Rectal smooth muscle tissue (tissue), 1 donor: Measurements from ENCODE around the gene AFF2.

Source experiments
- H3K27ac ChIP-seq: one replicate; pipeline ENCODE4 v1.7.0; 2013; ENCODE audit warnings: low read depth, low read length, inconsistent platforms
- H3K27me3 ChIP-seq: one replicate; pipeline ENCODE4 v1.7.0; 2013; ENCODE audit warnings: low read length; ENCODE audit not compliant: control insufficient read depth, insufficient read depth
- H3K36me3 ChIP-seq: one replicate; pipeline ENCODE4 v1.7.0; 2013; ENCODE audit warnings: low read length; ENCODE audit not compliant: control insufficient read depth, insufficient read depth
- H3K4me1 ChIP-seq: one replicate; pipeline ENCODE4 v1.7.0; 2013; ENCODE audit warnings: low read length; ENCODE audit not compliant: control insufficient read depth, insufficient read depth
- H3K4me3 ChIP-seq: one replicate; pipeline ENCODE4 v1.7.0; 2013; ENCODE audit warnings: low read length
- H3K9ac ChIP-seq: one replicate; pipeline ENCODE4 v1.7.0; 2013; ENCODE audit warnings: low read length

The AFF2 gene

GRCh38 chrX:148629434-148629833, 129.0 kb downstream of the AFF2 start:
- H3K27ac ChIP-seq = no peak overlapping the region
- H3K9ac ChIP-seq = no peak overlapping the region
- H3K4me1 ChIP-seq = no peaks in the 10 kb centered on the region
- no peak overlapping the region for H3K4me3 ChIP-seq
- no peaks in the 10 kb centered on the region for H3K27me3 ChIP-seq
- H3K36me3 ChIP-seq = no peaks in the 10 kb centered on the region

GRCh38 chrX:148632444-148632843, 132.0 kb downstream of the AFF2 start:
- Histone ChIP-seq H3K9ac (no peak overlapping the region), H3K27me3 (no peaks in the 10 kb centered on the region), H3K4me3 (no peak overlapping the region), H3K27ac (no peak overlapping the region), H3K4me1 (no peaks in the 10 kb centered on the region), H3K36me3 (no peaks in the 10 kb centered on the region)

GRCh38 chrX:148633218-148633908, 132.9 kb downstream of the AFF2 start:
- H3K4me3 ChIP-seq = no peak overlapping the region
- H3K27ac ChIP-seq = no peak overlapping the region
- no peaks in the 10 kb centered on the region for H3K4me1 ChIP-seq
- no peaks in the 10 kb centered on the region for H3K27me3 ChIP-seq
- no peak overlapping the region for H3K9ac ChIP-seq
- no peaks in the 10 kb centered on the region for H3K36me3 ChIP-seq

- H3K36me3 ChIP-seq = no peaks in the 10 kb centered on the region
- H3K27me3 ChIP-seq = no peaks in the 10 kb centered on the region
- H3K27ac ChIP-seq = no peak overlapping the region
- H3K4me1 ChIP-seq = no peaks in the 10 kb centered on the region
- no peak overlapping the region for H3K4me3 ChIP-seq
- no peak overlapping the region for H3K9ac ChIP-seq
Observed at GRCh38 chrX:148634591-148634990, 134.2 kb downstream of the AFF2 start.

GRCh38 chrX:148643460-148643859, 143.0 kb downstream of the AFF2 start:
- Histone ChIP-seq H3K4me1 (no peaks in the 10 kb centered on the region), H3K36me3 (no peaks in the 10 kb centered on the region), H3K4me3 (no peak overlapping the region), H3K9ac (no peak overlapping the region), H3K27ac (no peak overlapping the region), H3K27me3 (no peaks in the 10 kb centered on the region)

GRCh38 chrX:148647651-148648050, 147.2 kb downstream of the AFF2 start:
- Histone ChIP-seq H3K9ac (no peak overlapping the region), H3K36me3 (no peaks in the 10 kb centered on the region), H3K27ac (no peak overlapping the region), H3K4me3 (no peak overlapping the region), H3K27me3 (no peaks in the 10 kb centered on the region), H3K4me1 (no peaks in the 10 kb centered on the region)

- Histone ChIP-seq H3K27me3 (no peaks in the 10 kb centered on the region), H3K9ac (no peak overlapping the region), H3K4me3 (no peak overlapping the region), H3K4me1 (no peaks in the 10 kb centered on the region), H3K27ac (no peak overlapping the region), H3K36me3 (no peaks in the 10 kb centered on the region)
Observed at GRCh38 chrX:148649145-148649795, 148.9 kb downstream of the AFF2 start.

- H3K27me3 ChIP-seq = no peaks in the 10 kb centered on the region
- no peak overlapping the region for H3K9ac ChIP-seq
- no peak overlapping the region for H3K27ac ChIP-seq
- no peak overlapping the region for H3K4me3 ChIP-seq
- no peaks in the 10 kb centered on the region for H3K4me1 ChIP-seq
- no peaks in the 10 kb centered on the region for H3K36me3 ChIP-seq
Observed at GRCh38 chrX:148658115-148658730, 157.8 kb downstream of the AFF2 start.

- Histone ChIP-seq H3K9ac (no peak overlapping the region), H3K4me1 (no peaks in the 10 kb centered on the region), H3K27ac (no peak overlapping the region), H3K4me3 (no peak overlapping the region), H3K27me3 (no peaks in the 10 kb centered on the region), H3K36me3 (no peaks in the 10 kb centered on the region)
Observed at GRCh38 chrX:148659481-148659880, 159.1 kb downstream of the AFF2 start.

- H3K4me3 ChIP-seq = no peak overlapping the region
- no peak overlapping the region for H3K27ac ChIP-seq
- no peaks in the 10 kb centered on the region for H3K4me1 ChIP-seq
- H3K36me3 ChIP-seq = no peaks in the 10 kb centered on the region
- no peaks in the 10 kb centered on the region for H3K27me3 ChIP-seq
- H3K9ac ChIP-seq = no peak overlapping the region
Observed at GRCh38 chrX:148661035-148661434, 160.6 kb downstream of the AFF2 start.

- no peak overlapping the region for H3K4me3 ChIP-seq
- no peaks in the 10 kb centered on the region for H3K27me3 ChIP-seq
Observed at GRCh38 chrX:148662014-148662413, 161.6 kb downstream of the AFF2 start.

GRCh38 chrX:148664171-148664570, 163.8 kb downstream of the AFF2 start:
- Histone ChIP-seq H3K4me1 (no peaks in the 10 kb centered on the region), H3K27me3 (no peaks in the 10 kb centered on the region), H3K36me3 (no peaks in the 10 kb centered on the region), H3K9ac (no peak overlapping the region), H3K4me3 (no peak overlapping the region), H3K27ac (no peak overlapping the region)

More at GRCh38 chrX:148662014-148662413, 161.6 kb downstream of the AFF2 start:
- no peak overlapping the region for H3K27ac ChIP-seq
- H3K36me3 ChIP-seq = no peaks in the 10 kb centered on the region
- no peak overlapping the region for H3K9ac ChIP-seq
- no peaks in the 10 kb centered on the region for H3K4me1 ChIP-seq

GRCh38 chrX:148664995-148665394, 164.6 kb downstream of the AFF2 start:
- no peaks in the 10 kb centered on the region for H3K4me1 ChIP-seq
- H3K27ac ChIP-seq = no peak overlapping the region
- no peaks in the 10 kb centered on the region for H3K36me3 ChIP-seq
- H3K9ac ChIP-seq = no peak overlapping the region
- H3K4me3 ChIP-seq = no peak overlapping the region
- no peaks in the 10 kb centered on the region for H3K27me3 ChIP-seq
